Measurements from ENCODE around the gene PRR18.

DNA sequence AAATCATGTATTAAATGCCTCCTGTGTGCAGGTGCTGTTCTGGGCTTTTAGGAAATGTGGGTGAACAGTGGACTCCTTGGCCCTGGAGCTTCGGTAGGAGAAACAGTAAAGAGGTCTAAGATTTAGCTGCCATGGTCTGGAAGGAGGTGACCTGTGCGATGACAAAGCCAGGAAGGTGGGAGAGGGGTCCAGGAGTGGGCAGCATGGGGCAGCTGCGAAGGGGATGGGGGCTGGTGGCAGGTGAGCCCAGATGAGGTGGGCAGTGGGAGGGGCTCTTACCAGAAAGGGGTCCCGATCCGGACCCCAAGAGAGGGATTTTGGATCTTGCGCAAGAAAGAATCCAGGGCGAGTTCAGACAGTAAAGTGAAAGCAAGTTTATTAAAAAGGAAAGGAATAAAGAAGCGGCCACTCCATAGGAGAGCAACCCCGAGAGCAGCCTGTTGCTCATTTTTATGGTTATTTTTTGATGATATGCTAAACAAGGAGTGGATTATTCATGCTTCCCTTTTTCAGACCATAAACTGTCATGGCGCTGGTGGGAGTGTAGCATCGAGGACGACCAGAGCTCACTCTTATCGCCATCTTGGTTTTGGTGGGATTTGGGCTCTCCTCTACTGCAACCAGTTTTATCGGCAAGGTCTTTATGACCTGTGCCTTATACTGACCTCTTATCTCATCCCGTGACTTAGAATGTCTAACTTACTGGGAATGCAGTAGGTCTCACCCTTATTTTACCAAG, 38.7 kb downstream of the PRR18 start:
- TF ChIP-seq, protein P1, sequence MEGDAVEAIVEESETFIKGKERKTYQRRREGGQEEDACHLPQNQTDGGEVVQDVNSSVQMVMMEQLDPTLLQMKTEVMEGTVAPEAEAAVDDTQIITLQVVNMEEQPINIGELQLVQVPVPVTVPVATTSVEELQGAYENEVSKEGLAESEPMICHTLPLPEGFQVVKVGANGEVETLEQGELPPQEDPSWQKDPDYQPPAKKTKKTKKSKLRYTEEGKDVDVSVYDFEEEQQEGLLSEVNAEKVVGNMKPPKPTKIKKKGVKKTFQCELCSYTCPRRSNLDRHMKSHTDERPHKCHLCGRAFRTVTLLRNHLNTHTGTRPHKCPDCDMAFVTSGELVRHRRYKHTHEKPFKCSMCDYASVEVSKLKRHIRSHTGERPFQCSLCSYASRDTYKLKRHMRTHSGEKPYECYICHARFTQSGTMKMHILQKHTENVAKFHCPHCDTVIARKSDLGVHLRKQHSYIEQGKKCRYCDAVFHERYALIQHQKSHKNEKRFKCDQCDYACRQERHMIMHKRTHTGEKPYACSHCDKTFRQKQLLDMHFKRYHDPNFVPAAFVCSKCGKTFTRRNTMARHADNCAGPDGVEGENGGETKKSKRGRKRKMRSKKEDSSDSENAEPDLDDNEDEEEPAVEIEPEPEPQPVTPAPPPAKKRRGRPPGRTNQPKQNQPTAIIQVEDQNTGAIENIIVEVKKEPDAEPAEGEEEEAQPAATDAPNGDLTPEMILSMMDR (conservative IDR thresholded peaks at IDR 0.05 in 1 of 2, IDR thresholded peaks at IDR 0.05 in 1 of 2; ENCODE audit: extremely low read depth in 1 of 2, insufficient read depth in 1 of 2, low read depth in 1 of 2, low read length in 2 of 2) = no peak
- TF ChIP-seq EZH2 (IDR thresholded peaks at IDR 0.05; ENCODE audit: borderline replicate concordance, low read length) = no peak
